Measurements from ENCODE around the gene SPATA12.
A peak's percentile ranks its signal among the peaks of the same experiment; 100 is the strongest.
"Not testable (repeated sequence)": the region's sequence is repeated elsewhere in the genome, so short reads cannot be mapped to it uniquely, and the experiment has no call there.

Gene SPATA12

GRCh38 chr3:57053122-57053521 lies 7.3 kb upstream of the SPATA12 start:
- no peak for DNase-seq

DNA sequence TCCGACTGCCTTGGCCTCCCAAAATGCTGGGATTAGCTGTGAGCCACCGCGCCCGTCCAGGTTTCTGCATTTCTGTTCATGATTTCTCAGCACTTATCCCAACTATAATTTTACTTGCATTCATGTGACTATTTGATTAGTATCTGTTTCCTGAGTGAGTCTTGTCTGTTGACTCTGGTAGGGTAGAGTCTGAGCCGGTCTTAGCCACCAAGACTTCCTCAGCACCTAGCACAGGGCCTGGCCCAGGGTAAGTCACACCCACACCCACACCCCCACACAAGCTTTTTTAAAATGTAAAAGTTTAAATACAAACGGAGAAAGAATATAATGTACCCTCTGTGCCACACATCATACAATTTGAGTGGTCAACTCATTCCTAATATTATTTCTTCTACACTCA lies 3.1 kb upstream of the SPATA12 start:
- DNase-seq, result no peak

GRCh38 chr3:57059411-57059810 lies 1.1 kb upstream of the SPATA12 start:
- DNase-seq, result no peak

GRCh38 chr3:57061556-57061955 lies 1.1 kb downstream of the SPATA12 start:
- DNase-seq, result no peak

- no peak for DNase-seq
Measured at GRCh38 chr3:57062101-57062631, 1.7 kb downstream of the SPATA12 start.

GRCh38 chr3:57063032-57063431 lies 2.6 kb downstream of the SPATA12 start:
- DNase-seq, result no peak

- DNase-seq, result no peak
Measured at GRCh38 chr3:57064001-57064400, 3.5 kb downstream of the SPATA12 start.

DNA sequence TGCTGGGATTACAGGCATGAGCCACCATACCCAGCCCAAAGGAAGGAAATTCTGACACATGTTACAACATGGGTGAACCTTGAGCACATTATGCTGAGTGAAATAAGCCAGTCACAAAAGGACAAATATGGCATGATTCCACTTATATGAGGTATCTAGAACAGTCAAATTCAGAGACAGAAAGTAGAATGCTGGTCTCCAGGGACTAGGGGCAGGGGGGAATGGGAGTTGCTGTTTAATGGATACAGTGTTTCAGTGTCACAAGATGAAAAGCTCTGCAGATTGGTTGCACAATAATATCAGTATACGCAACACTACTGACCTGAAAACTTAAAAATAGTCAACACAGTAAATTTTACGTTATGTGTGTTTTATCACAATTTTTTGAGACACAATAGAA lies 4.1 kb downstream of the SPATA12 start:
- no peak for DNase-seq

GRCh38 chr3:57065588-57065987 lies 5.1 kb downstream of the SPATA12 start:
- DNase-seq, result no peak

DNA sequence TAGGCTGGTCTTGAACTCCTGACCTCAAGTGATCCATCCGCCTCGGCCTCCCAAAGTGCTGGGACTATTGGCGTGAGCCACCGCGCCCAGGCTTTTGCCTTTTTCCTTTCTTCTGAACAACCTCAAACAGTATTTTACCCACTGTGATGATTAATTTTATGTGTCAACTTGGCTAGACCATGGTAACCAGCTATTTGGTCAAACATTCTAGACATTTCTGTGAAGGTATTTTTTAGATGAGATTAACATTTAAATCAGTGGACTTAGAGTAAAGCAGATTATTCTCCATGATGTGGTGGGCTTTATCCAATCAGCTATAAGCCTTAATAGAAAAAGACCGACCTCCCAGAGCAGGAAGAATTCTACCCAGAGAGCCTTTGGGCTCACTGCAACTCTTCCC lies 6.0 kb downstream of the SPATA12 start:
- no peak for DNase-seq

- DNase-seq, result no peak
Measured at GRCh38 chr3:57068437-57069089, 8.1 kb downstream of the SPATA12 start.

DNA sequence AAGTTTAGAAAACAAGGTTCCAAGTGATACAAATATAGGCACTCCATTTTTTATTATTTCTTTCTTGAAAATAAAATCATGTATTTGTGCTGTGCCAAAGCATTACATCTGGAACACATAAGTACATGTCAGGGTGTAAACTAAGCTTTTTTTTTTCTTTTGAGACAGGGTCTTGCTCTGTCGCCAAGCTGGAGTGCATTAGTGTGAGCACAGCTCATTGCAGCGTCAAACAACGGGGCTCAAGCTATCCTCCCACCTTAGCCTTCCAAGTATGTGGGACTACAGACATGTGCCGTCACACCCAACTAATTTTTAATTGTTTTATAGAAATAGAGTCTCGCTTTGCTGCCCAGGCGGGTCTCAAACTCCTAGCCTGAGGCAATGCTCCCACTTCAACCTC lies 9.0 kb downstream of the SPATA12 start:
- DNase-seq, result no peak

DNA sequence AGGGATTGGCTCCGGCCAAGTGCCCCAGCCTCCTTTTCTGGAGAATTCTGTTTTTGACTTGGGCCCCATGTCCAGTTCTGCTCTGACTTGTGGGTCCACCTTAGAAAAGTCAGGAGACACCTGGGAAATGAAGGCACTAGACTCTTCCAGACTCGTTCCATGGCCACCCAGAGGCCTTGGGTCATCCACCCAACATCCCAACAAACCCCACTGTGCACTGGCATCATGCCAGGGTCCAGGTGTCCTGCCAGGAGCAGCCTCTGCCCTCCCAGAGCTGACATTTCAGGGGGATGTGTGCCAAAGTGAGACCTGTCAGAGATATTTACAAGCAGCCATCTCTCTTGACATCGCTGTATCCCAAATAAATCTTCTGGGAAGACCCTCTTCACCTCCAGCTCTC lies 13.2 kb downstream of the SPATA12 start:
- DNase-seq, result no peak

DNA sequence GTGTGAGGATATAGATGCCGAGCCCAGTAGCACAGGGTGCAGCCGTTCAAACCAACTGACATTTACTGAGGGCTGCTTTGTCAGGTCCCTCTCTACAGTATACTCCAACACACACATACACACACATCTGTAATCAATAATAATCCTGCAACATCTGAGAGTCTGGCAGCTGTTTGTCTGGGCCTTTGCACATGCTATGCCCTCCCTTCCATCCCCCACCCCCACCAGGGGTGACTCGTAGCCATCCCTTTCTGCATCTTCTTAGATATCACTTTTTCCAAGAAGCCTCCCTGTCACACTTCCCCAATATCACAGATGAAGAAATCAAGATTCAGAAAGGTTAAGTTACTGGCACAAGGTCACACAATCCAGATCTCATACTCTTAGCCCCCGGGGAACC lies 13.7 kb downstream of the SPATA12 start:
- no peak for DNase-seq

DNA sequence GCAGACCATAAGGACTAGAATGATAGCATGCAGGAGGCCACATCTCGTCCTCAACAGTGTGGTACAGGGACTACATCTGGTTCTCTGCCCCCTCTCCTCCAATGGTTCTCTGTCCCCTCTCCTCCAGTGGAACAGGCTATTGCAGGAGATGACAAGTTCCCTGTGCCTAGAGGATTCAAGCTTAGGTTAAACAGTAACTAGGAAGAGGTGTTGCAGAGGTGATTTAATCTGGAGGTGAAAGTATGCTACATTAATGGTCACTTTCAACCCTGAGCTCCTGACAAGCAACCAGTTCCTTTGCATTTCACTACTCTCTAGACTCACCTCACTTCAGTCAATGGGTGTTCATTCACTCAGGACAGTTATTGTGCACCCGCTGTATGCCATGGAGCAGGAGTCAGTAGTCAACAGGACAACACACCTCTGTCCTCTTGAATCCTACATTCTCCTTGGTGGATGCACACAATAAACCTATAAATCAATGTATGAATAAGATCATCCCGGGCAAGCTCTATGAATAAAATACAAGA lies 16.0 kb downstream of the SPATA12 start:
- no peak for DNase-seq

DNA sequence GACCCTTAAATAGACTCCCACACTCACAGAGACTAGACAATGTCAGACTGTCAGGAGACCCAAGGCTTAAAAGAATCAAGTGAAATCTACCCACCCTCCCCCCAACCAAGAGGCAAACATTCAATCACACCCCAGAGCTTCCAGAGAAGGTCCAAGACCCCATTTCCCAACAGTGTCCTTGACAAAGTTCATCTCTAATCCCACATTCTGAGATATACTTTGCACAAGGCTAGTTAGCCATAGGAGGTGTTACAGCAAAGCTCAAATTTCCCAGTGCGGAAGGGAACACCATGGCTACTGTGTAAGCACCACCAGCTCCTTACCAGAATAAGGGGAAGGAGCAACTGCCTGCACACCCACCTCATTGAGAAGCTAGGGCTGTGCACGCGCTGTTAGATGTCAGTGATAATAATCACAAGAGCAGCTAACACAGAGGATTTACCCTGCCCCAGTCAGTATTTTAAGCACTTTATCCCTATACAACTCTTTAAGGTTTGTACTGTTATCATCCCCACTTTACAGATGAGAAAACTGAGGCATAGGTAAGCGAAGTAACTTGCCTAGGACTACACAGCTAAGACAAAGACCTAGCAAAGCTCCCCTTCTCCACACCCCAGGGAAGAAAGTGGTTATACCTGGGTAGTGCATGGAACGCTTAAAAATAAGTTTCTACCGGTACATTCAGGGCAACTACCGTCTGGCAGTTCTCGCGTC lies 17.3 kb downstream of the SPATA12 start:
- no peak for DNase-seq

GRCh38 chr3:57078344-57078634 lies 17.8 kb downstream of the SPATA12 start:
- DNase-seq, result peak; percentile 27

GRCh38 chr3:57078635-57079473 lies 18.4 kb downstream of the SPATA12 start:
- DNase-seq, result peak; percentile 18

GRCh38 chr3:57079474-57079831 lies 19.0 kb downstream of the SPATA12 start:
- no peak for DNase-seq

DNA sequence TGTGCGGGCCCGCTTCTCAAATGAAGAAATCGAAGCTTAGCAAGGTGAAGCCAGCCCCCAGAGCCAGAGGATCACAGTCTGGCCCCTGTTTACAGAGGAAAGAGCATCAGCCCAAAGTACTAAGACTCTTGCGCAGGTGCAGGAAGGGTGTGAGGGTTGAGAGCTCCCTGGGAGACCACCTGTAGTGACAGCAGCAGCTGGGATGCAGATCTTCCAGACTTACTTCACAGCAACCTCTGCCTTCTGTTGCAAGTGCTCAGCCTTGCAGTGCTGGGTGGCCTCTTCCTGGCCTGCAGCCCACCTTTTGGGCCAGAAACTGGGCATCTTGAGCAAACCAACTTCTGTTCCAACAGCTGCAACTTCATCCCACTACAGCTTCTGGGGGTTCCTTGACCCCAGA lies 19.7 kb downstream of the SPATA12 start:
- DNase-seq, result no peak

- DNase-seq, result no peak
Measured at GRCh38 chr3:57081173-57081572, 20.7 kb downstream of the SPATA12 start.

GRCh38 chr3:57082481-57082880 lies 22.0 kb downstream of the SPATA12 start:
- no peak for DNase-seq

- DNase-seq, result not testable (repeated sequence)
Measured at GRCh38 chr3:57083266-57083995, 23.0 kb downstream of the SPATA12 start.
